ENCODE measurements around the gene ETFA. TPM values are rescaled to one million over a fixed set of nuclear protein-coding genes. Genes with fewer than 3 reads are reported as not detected.
"Not testable (repeated sequence)": the region's sequence is repeated elsewhere in the genome, so short reads cannot be mapped to it uniquely, and the experiment has no call there.

Gene ETFA
- total and polyA plus RNA-seq, 10 donors = 49.7 to 98.5 (median 80.5) TPM

DNA sequence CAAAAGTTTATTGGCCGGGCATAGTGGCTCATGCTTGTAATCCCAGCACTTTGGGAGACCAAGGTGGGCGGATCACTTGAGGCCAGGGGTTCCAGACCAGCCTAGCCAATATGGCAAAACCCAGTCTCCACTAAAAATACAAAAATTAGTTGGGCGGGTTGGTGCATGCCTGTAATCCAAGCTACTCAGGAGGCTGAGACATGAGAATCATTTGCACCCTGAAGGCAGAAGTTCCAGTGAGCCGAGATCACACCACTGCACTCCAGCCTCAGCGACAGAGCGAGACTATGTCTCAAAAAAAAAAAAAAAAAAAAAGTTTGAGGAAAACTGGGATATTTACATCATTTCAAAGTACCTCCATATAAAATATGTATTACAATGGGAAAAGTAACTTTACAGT lies 40.4 kb downstream of the ETFA start:
- H3K27me3 ChIP-seq (replicated peaks in 1 of 7) = no peaks in the 10 kb centered on the region
- H3K4me1 ChIP-seq = no peaks in the 10 kb centered on the region
- peaks cover 3 to 48% (median 44%) of the 10 kb centered on the region in 8 donors for H3K9me3 ChIP-seq
- intact Hi-C loops (cut with DNase I; ENCODE audit: low total_unique reads) = no loop called here
- peaks cover 8 to 100% (median 73%) of the 10 kb centered on the region in 6 donors for H3K36me3 ChIP-seq
- DNase-seq = no peak
- no peak for TF ChIP-seq POLR2AphosphoS5 (IDR thresholded peaks at IDR 0.05)
- no peak for TF ChIP-seq POLR2A (IDR thresholded peaks at IDR 0.05)
- TF ChIP-seq, protein P1, sequence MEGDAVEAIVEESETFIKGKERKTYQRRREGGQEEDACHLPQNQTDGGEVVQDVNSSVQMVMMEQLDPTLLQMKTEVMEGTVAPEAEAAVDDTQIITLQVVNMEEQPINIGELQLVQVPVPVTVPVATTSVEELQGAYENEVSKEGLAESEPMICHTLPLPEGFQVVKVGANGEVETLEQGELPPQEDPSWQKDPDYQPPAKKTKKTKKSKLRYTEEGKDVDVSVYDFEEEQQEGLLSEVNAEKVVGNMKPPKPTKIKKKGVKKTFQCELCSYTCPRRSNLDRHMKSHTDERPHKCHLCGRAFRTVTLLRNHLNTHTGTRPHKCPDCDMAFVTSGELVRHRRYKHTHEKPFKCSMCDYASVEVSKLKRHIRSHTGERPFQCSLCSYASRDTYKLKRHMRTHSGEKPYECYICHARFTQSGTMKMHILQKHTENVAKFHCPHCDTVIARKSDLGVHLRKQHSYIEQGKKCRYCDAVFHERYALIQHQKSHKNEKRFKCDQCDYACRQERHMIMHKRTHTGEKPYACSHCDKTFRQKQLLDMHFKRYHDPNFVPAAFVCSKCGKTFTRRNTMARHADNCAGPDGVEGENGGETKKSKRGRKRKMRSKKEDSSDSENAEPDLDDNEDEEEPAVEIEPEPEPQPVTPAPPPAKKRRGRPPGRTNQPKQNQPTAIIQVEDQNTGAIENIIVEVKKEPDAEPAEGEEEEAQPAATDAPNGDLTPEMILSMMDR (IDR thresholded peaks at IDR 0.05 in 8 of 11, conservative IDR thresholded peaks at IDR 0.05 in 3 of 11) = no peak
- H3K4me3 ChIP-seq = no peak overlapping the region
- WGBS, 5 donors = 97 to 99% (median 97%) methylated on average over 6 of the region's 6 CpGs
- H3K27ac ChIP-seq = no peak overlapping the region

DNA sequence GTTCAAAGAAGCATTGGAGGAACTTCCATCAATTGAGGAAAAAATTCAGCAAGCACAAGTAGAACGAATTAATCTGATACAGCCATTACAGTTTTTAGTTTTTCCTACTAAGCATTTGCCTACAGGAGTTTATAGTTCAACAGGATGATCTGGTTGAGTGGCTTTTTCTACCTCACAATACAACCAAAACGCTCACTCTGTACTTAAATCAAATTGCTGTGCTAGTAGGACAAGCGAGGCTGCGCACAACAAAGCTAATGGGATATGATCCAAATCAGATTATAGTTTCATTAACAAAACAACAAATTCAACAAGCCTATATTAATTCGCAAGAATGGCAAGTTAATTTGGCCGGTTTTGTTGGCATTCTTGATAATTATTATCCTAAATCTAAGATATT lies 44.2 kb downstream of the ETFA start:
- WGBS, 5 donors = 94 to 99% (median 97%) methylated on average over 6 of the region's 6 CpGs
- Histone ChIP-seq H3K4me3 (no peak overlapping the region), H3K27ac (no peak overlapping the region), H3K36me3 (peaks cover 16 to 100% (median 91%) of the 10 kb centered on the region in 6 donors), H3K27me3 (replicated peaks in 1 of 7) (no peaks in the 10 kb centered on the region), H3K4me1 (no peaks in the 10 kb centered on the region), H3K9me3 (peaks cover 12 to 85% (median 80%) of the 10 kb centered on the region in 8 donors)
- intact Hi-C loops (cut with DNase I; ENCODE audit: low total_unique reads) = no loop called here
- DNase-seq = no peak
- no peak for TF ChIP-seq POLR2A (IDR thresholded peaks at IDR 0.05)
- no peak for TF ChIP-seq POLR2AphosphoS5 (IDR thresholded peaks at IDR 0.05)
- TF ChIP-seq, protein P1 (IDR thresholded peaks at IDR 0.05 in 8 of 11, conservative IDR thresholded peaks at IDR 0.05 in 3 of 11) = no peak

DNA sequence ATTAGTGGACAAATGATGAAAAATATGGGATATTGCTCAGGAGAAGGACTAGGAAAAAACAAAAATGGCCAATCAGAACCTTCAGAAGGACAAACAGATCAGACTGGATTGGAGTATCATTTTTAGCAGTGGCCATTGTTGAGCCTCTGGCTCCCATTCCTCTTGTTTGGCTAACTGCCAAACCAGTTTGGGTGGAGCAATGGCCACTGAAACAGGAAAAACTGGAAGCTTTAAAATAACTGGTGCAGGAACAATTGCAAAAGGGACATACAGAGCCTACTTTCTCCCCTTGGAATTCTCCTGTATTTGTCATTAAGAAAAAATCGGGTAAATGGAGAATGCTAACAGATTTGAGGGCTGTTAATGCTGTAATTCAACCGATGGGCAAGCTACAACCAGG lies 45.5 kb downstream of the ETFA start:
- H3K27ac ChIP-seq; intact Hi-C loops (cut with DNase I; ENCODE audit: low total_unique reads); H3K27me3 ChIP-seq (replicated peaks in 1 of 7); H3K4me3 ChIP-seq; DNase-seq; H3K4me1 ChIP-seq: not testable (repeated sequence)
- Histone ChIP-seq H3K9me3 (peaks cover 12 to 87% (median 81%) of the 10 kb centered on the region in 8 donors), H3K36me3 (peaks cover 14 to 100% (median 93%) of the 10 kb centered on the region in 6 donors)
- WGBS, 5 donors = 92 to 98% (median 94%) methylated on average over 2 of the region's 2 CpGs

DNA sequence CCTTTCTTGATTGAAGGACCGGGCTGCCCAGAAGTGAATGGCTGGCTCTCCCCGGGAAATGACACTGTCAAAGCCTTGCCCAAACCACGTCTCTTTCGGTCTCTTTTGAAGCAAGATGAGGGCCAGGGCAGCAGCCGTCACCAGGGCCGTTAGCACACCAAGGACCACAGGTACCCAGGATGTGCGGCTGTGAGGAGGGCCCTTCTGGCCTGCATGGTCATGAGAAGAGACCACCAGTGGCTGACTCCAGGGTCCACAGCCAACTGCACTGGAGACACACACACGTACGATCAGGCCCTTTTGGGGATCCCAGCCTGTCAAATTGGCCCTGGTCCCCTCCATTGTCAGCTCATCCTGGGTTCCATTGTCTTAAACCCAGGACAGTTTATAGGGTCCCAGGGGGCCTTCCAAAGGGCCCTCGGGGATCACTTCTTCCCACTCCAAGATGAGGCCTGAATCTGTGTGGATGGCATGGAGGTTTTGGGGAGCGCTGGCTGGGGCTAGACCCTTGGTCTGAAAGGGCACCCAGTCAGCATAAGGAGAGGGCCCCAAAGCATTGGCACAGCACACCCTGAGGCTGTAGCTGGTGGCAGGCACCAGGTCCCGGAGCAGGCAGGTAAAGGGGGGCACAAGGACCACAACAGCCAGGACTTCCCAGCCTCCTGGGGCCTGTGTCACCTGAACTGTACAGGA lies 50.9 kb downstream of the ETFA start:
- TF ChIP-seq POLR2A (IDR thresholded peaks at IDR 0.05) (no peak), POLR2AphosphoS5 (IDR thresholded peaks at IDR 0.05) (no peak)
- TF ChIP-seq, protein P1 (IDR thresholded peaks at IDR 0.05 in 8 of 11, conservative IDR thresholded peaks at IDR 0.05 in 3 of 11) = no peak
- DNase-seq = no peak
- Histone ChIP-seq H3K27me3 (replicated peaks in 1 of 7) (no peaks in the 10 kb centered on the region), H3K4me3 (no peak overlapping the region), H3K27ac (no peak overlapping the region), H3K4me1 (no peaks in the 10 kb centered on the region), H3K9me3 (peaks cover 9 to 47% (median 34%) of the 10 kb centered on the region in 8 donors), H3K36me3 (peaks cover 8 to 93% (median 69%) of the 10 kb centered on the region in 6 donors)
- 96 to 99% (median 97%) methylated on average over 8 to 12 of the region's 12 CpGs for WGBS, 5 donors
- intact Hi-C loops (cut with DNase I; ENCODE audit: low total_unique reads) = no loop called here
